Neural progenitor cell (in vitro differentiated cells): ENCODE data around the gene RAB11FIP5.
"Not testable (repeated sequence)": the region's sequence is repeated elsewhere in the genome, so short reads cannot be mapped to it uniquely, and the experiment has no call there.

Experiments
- CTCF ChIP-seq: fragments of 200-600 bp; sonication (generic); IDR thresholded peaks from 2 replicates; pipeline ENCODE4 v1.5.1; 2017; ENCODE audit warnings: antibody characterized with exemption, mild to moderate bottlenecking
- EZH2 ChIP-seq: fragments of 200-600 bp; sonication (generic); IDR thresholded peaks from 2 replicates; pipeline ENCODE4 v1.6.1; 2017; ENCODE audit warnings: antibody characterized with exemption, mild to moderate bottlenecking, moderate library complexity
- EZH2phosphoT487 ChIP-seq: fragments of 200-600 bp; sonication (generic); IDR thresholded peaks from 2 replicates; pipeline ENCODE4 v1.6.1; 2017; ENCODE audit warnings: antibody characterized with exemption

GRCh38 chr2:73093601-73094218, 19.0 kb downstream of the RAB11FIP5 start:
- TF ChIP-seq CTCF, EZH2, EZH2phosphoT487: not testable (repeated sequence)
